Posterior vena cava (tissue), 2 donors: ENCODE results near the gene STX1A. TPM values are rescaled to one million over a fixed set of nuclear protein-coding genes. Genes with fewer than 3 reads are reported as not detected.
"Not testable (repeated sequence)": the region's sequence is repeated elsewhere in the genome, so short reads cannot be mapped to it uniquely, and the experiment has no call there.

Experiments used
- DNase-seq: peaks from one replicate; pipeline ENCODE4 v3.0.0-alpha.2; 2020; ENCODE audit warnings: low spot score
- intact Hi-C, 2 donors: fragments of 100-400 bp; cut with DNase I; formaldehyde crosslinking; loops; one replicate each; pipeline versions ENCODE4 v1.14.1 to v1.14.2; 2022 to 2023
- total RNA-seq, 2 donors: library from RNA; stranded (reverse); fragmentation: NEBNext Ultra II Directional; extraction: Animal tissue kit (Norgen Biotek cat#: 25700); gene quantifications; one replicate each; pipeline ENCODE4 v1.2.1, GENCODE V29; 2021
- donor health status: DM: yes; HTN: yes; CAD: no.
- donor health status: DM: yes; HTN: yes; CAD: no.

Gene STX1A
- total RNA-seq, 2 donors from 2014 or later = 3.4 to 4.0 TPM

DNA sequence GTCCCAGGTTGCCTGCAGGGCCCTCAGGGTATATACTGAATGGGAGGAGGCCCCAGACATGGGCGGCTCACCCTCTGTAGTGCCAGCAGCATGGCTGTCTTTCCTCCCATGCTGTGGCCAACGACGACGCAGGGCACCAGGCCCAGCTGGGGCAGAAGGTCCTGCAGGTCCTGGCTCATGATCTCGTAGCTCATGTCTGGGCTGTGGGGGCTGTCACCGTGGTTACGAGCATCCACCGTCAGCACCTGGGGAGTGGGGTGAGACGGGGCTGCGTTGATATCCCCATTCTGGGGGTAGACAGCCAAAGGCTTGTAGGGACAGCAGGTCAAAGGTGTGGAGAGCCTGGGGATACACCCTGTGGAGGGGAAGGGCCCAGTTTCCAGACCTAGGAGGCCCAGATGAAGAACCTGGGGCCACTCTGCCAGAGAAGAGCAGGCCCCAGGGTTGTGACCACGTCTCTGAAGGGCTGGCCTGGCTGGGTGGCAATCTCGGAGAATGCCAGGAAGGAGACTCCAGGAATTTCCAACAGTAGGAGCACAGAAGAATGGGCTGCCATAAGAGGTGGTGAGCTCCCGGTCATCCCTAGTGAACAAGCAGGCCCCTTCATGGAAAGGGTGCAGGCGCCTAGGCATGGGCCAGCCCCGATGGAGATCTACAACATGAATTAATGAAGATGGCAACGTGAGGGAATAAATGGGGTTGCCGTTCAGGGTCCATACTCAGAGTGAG lies 18.2 kb upstream of the STX1A start:
- no peak for DNase-seq
- intact Hi-C loops = no loop called here

- no peak for DNase-seq
- intact Hi-C loops = no loop called here
Observed at GRCh38 chr7:73736885-73737284, 17.4 kb upstream of the STX1A start.

GRCh38 chr7:73735528-73735905 lies 16.0 kb upstream of the STX1A start:
- no peak for DNase-seq
- intact Hi-C loops = no loop called here

DNA sequence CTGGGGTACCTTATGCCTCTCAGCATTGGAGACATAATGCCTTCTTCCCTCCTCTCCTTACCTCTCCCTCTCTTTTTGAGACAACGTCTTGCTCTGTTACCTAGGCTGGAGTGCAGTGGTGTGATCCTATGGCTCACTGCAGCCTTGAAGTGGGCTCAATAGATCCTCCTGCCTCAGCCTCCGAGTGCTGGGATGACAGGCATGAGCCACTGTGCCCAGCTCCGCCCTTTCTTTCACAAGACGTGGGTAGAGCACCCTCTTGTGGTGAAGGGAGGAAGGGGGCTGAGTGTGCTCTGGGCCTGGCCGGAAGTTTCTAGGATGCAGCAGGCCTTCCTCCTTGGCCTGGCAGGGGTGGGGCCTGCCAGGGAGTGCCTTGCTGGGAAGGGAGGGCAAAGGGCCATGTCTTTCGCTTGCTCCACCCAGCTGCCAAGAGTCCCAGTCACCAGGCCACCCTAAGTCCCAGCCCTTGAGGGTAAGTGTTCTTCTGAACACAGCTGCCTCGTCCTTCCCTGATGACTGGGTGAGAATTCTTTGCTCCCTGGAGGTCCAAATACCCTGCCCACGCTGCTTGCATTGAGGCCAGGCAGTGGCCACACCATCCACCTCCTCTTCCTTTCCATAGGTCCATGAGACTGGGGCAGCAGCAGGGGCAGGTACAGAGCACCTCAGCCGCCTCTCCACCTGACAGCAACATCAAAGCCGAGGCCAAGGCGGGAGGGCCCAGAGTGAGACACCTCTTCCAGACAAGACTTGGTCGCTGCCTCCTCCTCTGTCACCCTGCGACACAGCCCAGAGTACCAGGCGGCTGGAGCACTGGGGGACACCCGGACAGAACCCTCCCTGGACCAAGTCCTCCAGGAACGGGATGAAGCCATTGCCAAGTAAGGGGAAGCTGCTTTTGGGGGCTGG lies 15.4 kb upstream of the STX1A start:
- intact Hi-C loops = no loop called here
- peak; percentile 81 for DNase-seq

DNA sequence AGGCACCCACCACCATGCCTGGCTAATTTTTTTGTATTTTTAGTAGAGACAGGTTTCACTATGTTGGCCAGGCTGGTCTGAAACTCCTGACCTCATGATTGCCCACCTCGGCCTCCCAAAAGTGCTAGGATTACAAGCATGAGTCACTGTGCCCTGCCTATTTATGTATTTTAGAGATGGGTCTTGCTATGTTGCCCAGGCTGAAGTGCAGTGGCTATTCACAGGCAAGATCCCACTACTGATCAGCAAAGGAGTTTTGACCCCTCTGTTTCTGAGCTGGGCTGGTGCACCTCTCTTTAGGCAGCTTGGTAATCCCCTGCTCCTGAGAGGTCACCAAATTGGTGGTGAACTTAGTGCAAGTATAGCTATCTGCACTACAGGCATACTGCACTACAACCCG lies 12.9 kb upstream of the STX1A start:
- no peak for DNase-seq
- intact Hi-C loops = no loop called here

- intact Hi-C loops = no loop called here
- DNase-seq = no peak
Observed at GRCh38 chr7:73730485-73730884, 11.0 kb upstream of the STX1A start.

GRCh38 chr7:73728551-73728950 lies 9.1 kb upstream of the STX1A start:
- intact Hi-C loops = loop anchor here (5.0 kb wide), 1 partner anchor 121 kb away; no protein-coding TSS in a partner anchor
- no peak for DNase-seq

DNA sequence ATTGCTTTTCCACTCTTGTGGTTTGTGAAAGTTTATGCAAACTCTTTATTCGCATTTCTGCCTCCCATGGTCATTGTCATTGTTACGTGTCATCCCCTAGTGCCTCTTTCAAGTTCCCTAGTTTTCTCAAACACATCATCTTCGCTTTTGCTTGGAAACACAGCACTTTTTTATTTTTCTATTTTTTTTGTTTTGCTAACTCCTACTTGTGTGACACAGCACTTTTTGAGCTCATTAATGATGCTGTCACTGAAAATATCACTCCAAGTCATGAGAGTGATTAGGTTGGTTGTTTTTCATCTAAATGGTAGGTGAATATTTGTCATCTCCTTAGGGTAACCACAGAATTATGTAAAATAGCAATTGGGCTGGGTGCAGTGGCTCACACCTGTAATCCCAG lies 8.5 kb upstream of the STX1A start:
- DNase-seq = no peak
- intact Hi-C loops = loop anchor here (5.0 kb wide), 1 partner anchor 121 kb away; no protein-coding TSS in a partner anchor

DNA sequence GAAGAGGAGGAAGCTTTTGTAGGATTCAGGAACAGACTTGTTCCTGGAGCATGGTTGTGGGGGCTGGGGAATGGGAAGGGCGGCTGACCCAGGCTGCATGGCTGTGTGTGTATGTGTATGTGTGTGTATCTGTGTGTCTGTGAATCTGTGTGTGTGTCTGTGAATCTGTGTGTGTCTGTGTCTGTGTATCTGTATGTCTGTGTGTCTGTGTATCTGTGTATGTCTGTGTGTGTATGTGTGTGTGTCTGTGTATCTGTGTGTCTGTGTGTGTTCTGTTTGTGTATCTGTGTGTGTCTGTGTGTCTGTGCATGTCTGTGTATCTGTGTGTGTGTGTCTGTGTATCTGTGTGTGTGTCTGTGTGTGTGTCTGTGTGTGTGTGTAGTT lies 6.6 kb upstream of the STX1A start:
- intact Hi-C loops = loop anchor here (5.0 kb wide), 1 partner anchor 119 kb away; no protein-coding TSS in a partner anchor
- DNase-seq = no peak

DNA sequence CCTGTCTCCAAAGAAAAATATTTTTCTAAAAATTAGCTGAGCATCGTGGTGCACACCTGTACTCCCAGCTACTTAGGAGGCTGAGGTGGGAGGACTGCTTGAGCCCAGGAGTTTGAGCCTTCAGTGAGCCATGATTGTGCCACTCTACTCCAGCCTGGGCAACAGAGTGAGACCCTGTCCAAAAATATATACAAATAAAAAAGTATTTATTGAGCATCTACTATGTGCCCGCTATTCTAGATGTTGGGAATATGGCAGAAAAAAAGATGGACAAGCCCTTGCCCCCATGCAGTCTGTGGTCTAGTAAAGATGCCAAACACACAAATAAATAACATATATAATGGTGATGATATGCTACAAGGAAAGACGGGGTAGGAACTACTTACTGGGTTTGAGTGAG lies 4.3 kb upstream of the STX1A start:
- no peak for DNase-seq
- intact Hi-C loops = no loop called here

GRCh38 chr7:73722785-73723184 lies 3.3 kb upstream of the STX1A start:
- intact Hi-C loops = no loop called here
- DNase-seq = no peak

- DNase-seq, intact Hi-C loops: not testable (repeated sequence)
Observed at GRCh38 chr7:73722182-73722581, 2.7 kb upstream of the STX1A start.

GRCh38 chr7:73721377-73721817 lies 1.9 kb upstream of the STX1A start:
- intact Hi-C loops = no loop called here
- DNase-seq = no peak

DNA sequence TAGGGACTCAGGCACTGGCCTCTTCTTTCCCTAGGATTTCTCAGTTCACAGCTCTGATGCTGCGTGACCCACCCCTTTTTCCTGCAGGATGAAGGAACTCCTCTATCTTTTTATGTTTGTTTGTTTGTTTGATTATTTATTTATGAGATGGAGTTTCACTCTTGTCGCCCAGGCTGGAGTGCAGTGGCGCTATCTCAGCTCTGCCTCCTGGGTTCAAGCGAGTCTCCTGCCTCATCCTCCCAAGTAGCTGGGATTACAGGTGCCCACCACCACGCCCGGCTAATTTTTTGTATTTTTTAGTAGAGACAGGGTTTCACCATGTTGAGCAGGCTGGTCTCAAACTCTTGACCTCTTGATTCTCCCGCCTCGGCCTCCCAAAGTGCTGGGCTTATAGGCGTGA lies 974 bp upstream of the STX1A start:
- DNase-seq, intact Hi-C loops: not testable (repeated sequence)

GRCh38 chr7:73719806-73720169 lies 319 bp upstream of the STX1A start:
- no peak for DNase-seq
- intact Hi-C loops = no loop called here

DNA sequence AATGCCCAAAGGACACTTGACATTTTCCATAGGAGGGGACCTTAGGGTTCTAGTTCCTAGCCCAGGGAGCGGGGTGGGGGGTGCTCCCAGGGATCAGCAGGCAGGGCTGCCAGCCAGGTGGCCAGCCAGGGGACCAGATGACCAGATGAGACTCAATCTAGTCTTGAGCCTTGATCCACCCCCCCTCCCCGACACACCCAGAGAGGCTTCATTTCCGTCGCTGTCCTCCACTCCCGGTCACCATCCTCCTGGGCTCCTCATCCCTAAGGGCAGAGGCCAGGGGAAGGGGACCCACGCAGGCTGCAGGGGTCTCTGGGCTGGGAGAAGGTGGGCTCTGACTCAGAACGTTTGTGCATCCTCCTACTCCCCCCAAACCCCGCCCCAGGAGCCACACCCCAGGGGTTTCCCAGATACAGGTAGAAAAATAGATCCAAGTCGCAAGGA lies 1.0 kb downstream of the STX1A start:
- intact Hi-C loops = no loop called here
- no peak for DNase-seq

DNA sequence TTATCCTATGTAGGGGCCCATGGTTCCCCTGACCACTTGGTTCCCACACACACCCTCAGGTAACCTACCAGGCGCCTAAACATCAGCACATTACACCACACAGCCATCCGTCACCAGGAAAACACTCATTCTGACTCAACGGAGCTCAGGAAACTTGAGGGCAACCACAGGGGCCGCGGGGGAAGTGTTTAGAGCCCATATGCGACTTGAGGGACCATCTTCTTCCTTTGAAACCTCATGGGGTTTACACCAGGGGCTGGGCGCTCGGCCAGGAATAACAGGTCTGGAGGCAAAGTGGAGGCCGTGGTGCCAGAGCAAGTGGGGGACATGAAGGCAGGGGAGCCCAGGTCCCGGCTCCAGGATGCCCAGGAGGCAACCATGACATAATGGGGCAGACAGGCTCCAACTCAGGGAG lies 1.5 kb downstream of the STX1A start:
- DNase-seq = no peak
- intact Hi-C loops = no loop called here

DNA sequence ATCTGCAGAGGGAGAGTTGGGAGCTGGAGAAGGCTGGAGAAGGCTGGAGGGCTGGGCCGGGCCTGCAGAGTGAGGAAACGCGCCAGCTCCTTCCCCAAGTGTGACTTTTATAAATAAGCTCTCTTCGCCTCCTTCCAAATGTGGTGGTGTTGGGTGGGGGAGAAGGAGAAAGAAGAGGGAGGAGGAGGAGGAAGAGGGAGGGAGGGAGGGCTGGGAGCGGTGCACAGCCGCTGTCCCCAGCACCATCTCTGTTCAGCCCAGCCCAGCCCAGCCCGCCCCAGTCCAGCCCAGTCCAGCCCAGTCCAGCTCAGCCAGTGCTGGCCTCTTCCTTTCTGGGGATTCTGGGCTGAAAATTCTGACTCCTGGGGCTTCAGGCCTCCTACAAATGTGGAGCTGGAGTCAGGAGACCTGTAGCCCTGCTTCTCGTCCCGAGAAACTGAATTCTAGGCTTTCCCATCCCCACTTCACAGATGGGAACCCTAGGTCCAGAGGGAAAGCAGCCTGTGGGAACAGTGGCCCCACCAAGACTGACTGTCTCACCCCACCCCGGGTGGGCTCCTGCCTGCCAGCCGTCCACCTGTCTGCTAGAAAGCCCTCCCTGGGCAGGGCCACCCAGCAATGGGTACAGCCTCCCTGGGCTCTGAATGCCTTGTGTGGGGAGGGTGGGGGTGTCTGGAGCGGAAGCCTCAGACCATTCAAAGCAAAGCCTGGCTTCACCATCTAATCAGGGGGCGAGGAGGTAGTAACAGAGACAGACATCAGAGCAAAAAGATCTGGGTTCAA lies 2.3 kb downstream of the STX1A start:
- DNase-seq = no peak
- intact Hi-C loops = no loop called here

DNA sequence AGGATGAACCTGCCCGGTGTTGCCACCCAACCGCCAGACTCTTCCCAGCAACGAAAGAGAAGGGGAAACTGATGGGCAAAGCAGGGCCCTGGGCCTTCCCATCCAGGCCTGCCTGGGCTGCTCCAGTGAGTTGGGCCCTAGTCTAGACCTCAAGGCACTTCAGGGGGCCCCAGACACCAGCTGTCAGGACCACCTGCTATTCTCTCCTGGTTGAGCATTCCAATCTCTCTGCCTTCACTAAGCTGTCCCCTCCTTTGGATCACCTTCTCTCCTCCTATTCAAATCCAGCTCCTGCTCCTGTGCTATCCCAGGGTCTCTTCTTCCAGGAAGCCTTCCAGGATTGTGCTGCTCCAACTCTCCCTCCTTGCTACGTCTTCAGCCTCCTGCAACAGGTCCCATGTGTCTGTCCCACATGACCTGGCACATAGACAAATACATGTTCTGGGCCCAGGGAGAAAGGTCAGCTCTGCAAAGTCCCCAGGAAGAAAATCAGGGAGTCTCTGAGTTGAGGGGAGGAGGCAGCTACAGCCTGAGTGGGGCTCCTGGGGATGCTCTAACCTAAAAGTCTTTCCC lies 3.1 kb downstream of the STX1A start:
- intact Hi-C loops = no loop called here
- no peak for DNase-seq
